ENCODE measurements around the gene NINJ2.
A peak's percentile ranks its signal among the peaks of the same experiment; 100 is the strongest.

Gene NINJ2

DNA sequence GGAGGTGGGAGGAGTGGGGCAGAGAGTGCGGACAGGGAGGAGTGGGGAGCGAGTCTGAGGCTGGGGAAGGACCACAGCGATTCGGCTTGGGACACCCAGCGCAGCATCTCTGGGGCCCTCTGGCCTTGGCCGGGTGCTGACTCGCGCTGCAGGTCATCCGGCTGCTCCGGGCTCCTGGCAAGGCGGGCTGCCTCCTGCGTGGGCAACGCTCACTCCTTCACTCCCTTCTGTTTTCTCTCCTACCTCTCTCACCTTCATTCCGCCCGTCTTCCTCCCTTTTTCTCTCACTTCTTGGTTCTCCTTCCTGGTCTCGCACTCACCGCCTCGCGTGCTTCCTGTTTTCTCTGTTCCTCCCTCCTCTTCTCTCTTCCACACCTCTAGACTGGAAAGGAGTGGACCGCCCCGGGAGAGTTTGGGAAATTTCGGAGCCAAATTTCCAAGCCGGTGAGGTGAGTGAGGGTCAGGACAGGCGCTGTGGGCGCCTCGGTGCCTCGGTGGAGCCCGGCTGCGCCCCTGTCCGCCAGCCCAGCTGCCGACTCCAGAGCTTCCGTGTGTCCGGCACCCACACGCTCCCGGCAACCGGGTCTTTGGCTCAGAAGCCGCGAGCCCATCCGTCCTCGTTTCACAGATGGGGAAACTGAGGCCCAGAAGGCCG is 116.9 kb downstream of the NINJ2 start:
- H3K9ac ChIP-seq (ENCODE audit: low read length) = no peak overlapping the region
- H3K36me3 ChIP-seq (replicated peaks; ENCODE audit: low read depth, low read length) = no peaks in the 10 kb centered on the region
- no peaks in the 10 kb centered on the region for H4K20me1 ChIP-seq (ENCODE audit: insufficient read depth, low read length)
- TF ChIP-seq, protein P1, sequence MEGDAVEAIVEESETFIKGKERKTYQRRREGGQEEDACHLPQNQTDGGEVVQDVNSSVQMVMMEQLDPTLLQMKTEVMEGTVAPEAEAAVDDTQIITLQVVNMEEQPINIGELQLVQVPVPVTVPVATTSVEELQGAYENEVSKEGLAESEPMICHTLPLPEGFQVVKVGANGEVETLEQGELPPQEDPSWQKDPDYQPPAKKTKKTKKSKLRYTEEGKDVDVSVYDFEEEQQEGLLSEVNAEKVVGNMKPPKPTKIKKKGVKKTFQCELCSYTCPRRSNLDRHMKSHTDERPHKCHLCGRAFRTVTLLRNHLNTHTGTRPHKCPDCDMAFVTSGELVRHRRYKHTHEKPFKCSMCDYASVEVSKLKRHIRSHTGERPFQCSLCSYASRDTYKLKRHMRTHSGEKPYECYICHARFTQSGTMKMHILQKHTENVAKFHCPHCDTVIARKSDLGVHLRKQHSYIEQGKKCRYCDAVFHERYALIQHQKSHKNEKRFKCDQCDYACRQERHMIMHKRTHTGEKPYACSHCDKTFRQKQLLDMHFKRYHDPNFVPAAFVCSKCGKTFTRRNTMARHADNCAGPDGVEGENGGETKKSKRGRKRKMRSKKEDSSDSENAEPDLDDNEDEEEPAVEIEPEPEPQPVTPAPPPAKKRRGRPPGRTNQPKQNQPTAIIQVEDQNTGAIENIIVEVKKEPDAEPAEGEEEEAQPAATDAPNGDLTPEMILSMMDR (IDR thresholded peaks at IDR 0.05; ENCODE audit: low read depth, low read length) = no peak
- no peak for TF ChIP-seq EZH2phosphoT487 (IDR thresholded peaks at IDR 0.05; ENCODE audit: low read depth)
- peaks cover 13% of the 10 kb centered on the region; the same call in 1 of the 2 replicates for H3K4me1 ChIP-seq (ENCODE audit: low read length)
- peaks cover 26% of the 10 kb centered on the region for H3K27me3 ChIP-seq (ENCODE audit: low read depth, low read length)
- H3K27ac ChIP-seq (ENCODE audit: low read length) = no peak overlapping the region
- H3K4me3 ChIP-seq (ENCODE audit: low read length) = peak overlapping the region; percentile 63
- H3K4me2 ChIP-seq (ENCODE audit: low read length) = peak overlapping the region; percentile 75
- peak overlapping the region; percentile 30; the same call in 1 of the 2 replicates for H2AFZ ChIP-seq (ENCODE audit: low read depth, low read length)
- no peaks in the 10 kb centered on the region for H3K9me3 ChIP-seq (ENCODE audit: insufficient read depth, low read length)
- no peaks in the 10 kb centered on the region for H3K79me2 ChIP-seq (ENCODE audit: low read length)

DNA sequence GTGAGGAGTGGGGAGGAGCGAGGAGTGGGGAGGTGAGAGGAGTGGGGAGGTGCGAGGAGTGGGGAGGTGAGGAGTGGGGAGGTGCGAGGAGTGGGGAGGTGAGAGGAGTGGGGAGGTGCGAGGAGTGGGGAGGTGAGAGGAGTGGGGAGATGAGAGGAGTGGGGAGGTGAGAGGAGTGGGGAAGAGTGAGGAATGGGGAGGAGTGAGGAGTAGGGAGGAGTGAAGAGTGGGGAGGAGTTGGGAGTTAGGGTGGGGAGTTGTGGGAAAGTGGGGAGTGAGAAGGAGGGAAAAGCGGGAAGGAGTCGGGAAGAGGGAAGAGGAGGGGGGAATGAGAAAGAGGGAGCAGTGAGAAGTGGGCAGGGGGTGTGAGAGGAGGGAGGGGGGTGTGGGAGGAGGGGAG is 117.4 kb downstream of the NINJ2 start:
- peaks cover 25% of the 10 kb centered on the region for H3K27me3 ChIP-seq (ENCODE audit: low read depth, low read length)
- H3K9ac ChIP-seq (ENCODE audit: low read length) = no peak overlapping the region
- no peaks in the 10 kb centered on the region for H4K20me1 ChIP-seq (ENCODE audit: insufficient read depth, low read length)
- H3K4me3 ChIP-seq (ENCODE audit: low read length) = no peak overlapping the region
- H3K79me2 ChIP-seq (ENCODE audit: low read length) = no peaks in the 10 kb centered on the region
- no peak overlapping the region for H3K27ac ChIP-seq (ENCODE audit: low read length)
- H3K4me1 ChIP-seq (ENCODE audit: low read length) = peaks cover 13% of the 10 kb centered on the region; the same call in 1 of the 2 replicates
- no peaks in the 10 kb centered on the region for H3K36me3 ChIP-seq (replicated peaks; ENCODE audit: low read depth, low read length)
- no peak overlapping the region for H3K4me2 ChIP-seq (ENCODE audit: low read length)
- H3K9me3 ChIP-seq (ENCODE audit: insufficient read depth, low read length) = no peaks in the 10 kb centered on the region
- no peak for TF ChIP-seq EZH2phosphoT487 (IDR thresholded peaks at IDR 0.05; ENCODE audit: low read depth)
- TF ChIP-seq, protein P1 (IDR thresholded peaks at IDR 0.05; ENCODE audit: low read depth, low read length) = no peak
- H2AFZ ChIP-seq (ENCODE audit: low read depth, low read length) = no peak overlapping the region

DNA sequence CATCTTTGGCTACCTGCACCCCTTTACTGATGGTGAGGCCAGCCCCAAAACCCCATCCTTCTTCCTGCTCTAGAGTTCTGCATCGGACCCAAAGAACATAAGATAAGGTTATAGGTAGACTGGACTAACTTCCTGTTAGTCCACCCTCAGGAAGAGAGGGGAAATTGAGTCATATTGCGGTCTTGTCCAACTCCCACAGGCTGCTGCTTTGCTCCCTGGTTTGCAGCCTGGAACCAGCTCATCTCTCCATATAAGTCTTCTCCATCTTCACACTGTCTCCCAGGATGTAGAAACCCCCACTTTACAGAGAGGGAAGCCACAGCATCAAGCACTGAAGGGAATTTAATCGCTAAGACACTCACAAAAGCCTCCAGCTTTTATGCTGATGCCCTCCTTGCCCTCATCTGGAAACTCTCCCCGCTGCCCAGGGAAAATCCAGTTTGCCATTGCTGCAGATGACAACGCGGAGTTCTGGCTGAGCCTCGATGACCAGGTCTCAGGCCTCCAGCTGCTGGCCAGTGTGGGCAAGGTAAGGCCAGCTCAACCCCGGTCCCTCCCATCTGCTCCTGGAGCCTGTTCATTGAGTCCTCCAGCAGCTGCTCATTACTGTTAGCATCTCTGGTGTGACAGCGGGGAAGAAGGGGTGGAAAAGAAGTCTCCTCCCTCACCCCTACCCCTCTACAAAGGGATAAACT is 118.2 kb downstream of the NINJ2 start:
- H3K4me2 ChIP-seq (ENCODE audit: low read length) = no peak overlapping the region
- H3K4me3 ChIP-seq (ENCODE audit: low read length) = no peak overlapping the region
- H3K36me3 ChIP-seq (replicated peaks; ENCODE audit: low read depth, low read length) = no peaks in the 10 kb centered on the region
- no peak overlapping the region for H3K27ac ChIP-seq (ENCODE audit: low read length)
- TF ChIP-seq EZH2phosphoT487 (IDR thresholded peaks at IDR 0.05; ENCODE audit: low read depth) = no peak
- TF ChIP-seq, protein P1 (IDR thresholded peaks at IDR 0.05; ENCODE audit: low read depth, low read length) = no peak
- H3K9ac ChIP-seq (ENCODE audit: low read length) = no peak overlapping the region
- peaks cover 25% of the 10 kb centered on the region for H3K27me3 ChIP-seq (ENCODE audit: low read depth, low read length)
- H3K9me3 ChIP-seq (ENCODE audit: insufficient read depth, low read length) = no peaks in the 10 kb centered on the region
- H3K4me1 ChIP-seq (ENCODE audit: low read length) = peaks cover 13% of the 10 kb centered on the region; the same call in 1 of the 2 replicates
- no peaks in the 10 kb centered on the region for H3K79me2 ChIP-seq (ENCODE audit: low read length)
- no peak overlapping the region for H2AFZ ChIP-seq (ENCODE audit: low read depth, low read length)
- H4K20me1 ChIP-seq (ENCODE audit: insufficient read depth, low read length) = no peaks in the 10 kb centered on the region

DNA sequence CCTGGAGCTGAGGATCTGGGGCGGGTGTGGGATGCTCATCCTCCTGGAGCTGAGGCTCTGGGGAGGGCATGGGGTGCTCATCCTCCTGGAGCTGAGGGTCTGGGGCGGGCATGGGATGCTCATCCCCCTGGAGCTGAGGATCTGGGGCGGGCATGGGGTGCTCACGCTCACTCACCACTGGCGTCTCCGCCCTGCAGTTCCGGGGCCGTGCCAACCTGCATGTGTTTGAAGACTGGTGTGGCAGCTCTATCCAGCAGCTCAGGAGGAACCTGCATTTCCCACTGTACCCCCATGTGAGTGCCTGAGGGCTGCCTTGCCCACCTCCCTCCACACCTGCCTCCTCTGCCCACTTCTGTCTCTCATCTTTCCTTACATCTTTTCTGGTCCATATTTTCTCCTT is 119.1 kb downstream of the NINJ2 start:
- Histone ChIP-seq H3K79me2 (ENCODE audit: low read length) (no peaks in the 10 kb centered on the region), H3K27ac (ENCODE audit: low read length) (no peak overlapping the region), H2AFZ (ENCODE audit: low read depth, low read length) (no peak overlapping the region), H3K9me3 (ENCODE audit: insufficient read depth, low read length) (no peaks in the 10 kb centered on the region), H3K9ac (ENCODE audit: low read length) (no peak overlapping the region), H3K4me1 (ENCODE audit: low read length) (peaks cover 13% of the 10 kb centered on the region; the same call in 1 of the 2 replicates), H3K27me3 (ENCODE audit: low read depth, low read length) (peaks cover 25% of the 10 kb centered on the region), H3K36me3 (replicated peaks; ENCODE audit: low read depth, low read length) (no peaks in the 10 kb centered on the region), H3K4me3 (ENCODE audit: low read length) (no peak overlapping the region), H3K4me2 (ENCODE audit: low read length) (no peak overlapping the region), H4K20me1 (ENCODE audit: insufficient read depth, low read length) (no peaks in the 10 kb centered on the region)
- no peak for TF ChIP-seq EZH2phosphoT487 (IDR thresholded peaks at IDR 0.05; ENCODE audit: low read depth)
- TF ChIP-seq, protein P1 (IDR thresholded peaks at IDR 0.05; ENCODE audit: low read depth, low read length) = no peak

Data from OCI-LY3 (cell line).